Upper lobe of right lung (tissue), 1 donor: ENCODE results near the gene NDST1. TPM values are rescaled to one million over a fixed set of nuclear protein-coding genes. Genes with fewer than 3 reads are reported as not detected.

Experiments used
- ATAC-seq: fragments of 200-7000 bp; cut with Tn5 transposase; one replicate; pipeline ENCODE4 v1.9.1; 2020; ENCODE audit warnings: mild to moderate bottlenecking, moderate library complexity
- DNase-seq: peaks from one replicate; pipeline ENCODE4 v3.0.0-alpha.2; 2020
- H3K27ac ChIP-seq: fragments of 200-600 bp; one replicate; pipeline ENCODE4 v1.8.0; 2022
- H3K27me3 ChIP-seq: fragments of 200-600 bp; one replicate; pipeline ENCODE4 v1.8.0; 2022; ENCODE audit warnings: mild to moderate bottlenecking
- H3K36me3 ChIP-seq: fragments of 200-600 bp; one replicate; pipeline ENCODE4 v1.8.0; 2022
- H3K4me1 ChIP-seq: fragments of 200-600 bp; one replicate; pipeline ENCODE4 v1.8.0; 2022
- H3K4me3 ChIP-seq: fragments of 200-600 bp; one replicate; pipeline ENCODE4 v1.8.0; 2022; ENCODE audit warnings: mild to moderate bottlenecking
- H3K9me3 ChIP-seq: fragments of 200-600 bp; one replicate; pipeline ENCODE4 v1.8.0; 2022
- CTCF ChIP-seq: fragments of 200-600 bp; IDR thresholded peaks from one replicate; pipeline ENCODE4 v1.8.0; 2022; ENCODE audit warnings: antibody characterized with exemption
- intact Hi-C: fragments of 100-400 bp; cut with DNase I; formaldehyde crosslinking; loops from one replicate; pipeline ENCODE4 v1.11.0; 2022
- total RNA-seq: library from RNA; stranded (reverse); fragmentation: NEBNext Ultra II Directional; extraction: Animal tissue kit (Norgen Biotek cat#: 25700); gene quantifications from one replicate; pipeline ENCODE4 v1.2.1, GENCODE V29; 2021
- donor health status: DM: no; HTN: yes; CAD: no; lungs with severe emphysema.

The NDST1 gene
- total RNA-seq, 1 donor from 2014 or later = 143 TPM

GRCh38 chr5:150487199-150488061 lies 20.5 kb upstream of the NDST1 start:
- H3K27me3 ChIP-seq = no peaks in the 10 kb centered on the region
- peaks cover 4% of the 10 kb centered on the region for H3K36me3 ChIP-seq
- H3K27ac ChIP-seq = peak overlapping the region; percentile 91
- H3K4me1 ChIP-seq = peaks cover 55% of the 10 kb centered on the region
- no peaks in the 10 kb centered on the region for H3K9me3 ChIP-seq
- peak; percentile 22 for TF ChIP-seq CTCF
- intact Hi-C loops = no loop called here
- DNase-seq (no peak), ATAC-seq (peak; percentile 19)
- peak overlapping the region; percentile 86 for H3K4me3 ChIP-seq

- Histone ChIP-seq H3K36me3 (peaks cover 7% of the 10 kb centered on the region), H3K27me3 (no peaks in the 10 kb centered on the region), H3K4me1 (peaks cover 63% of the 10 kb centered on the region), H3K27ac (peak overlapping the region; percentile 91), H3K4me3 (peak overlapping the region; percentile 86), H3K9me3 (no peaks in the 10 kb centered on the region)
- ATAC-seq (peak; percentile 56), DNase-seq (peak; percentile 73)
- intact Hi-C loops = no loop called here
- no peak for TF ChIP-seq CTCF
Observed at GRCh38 chr5:150488519-150489359, 19.2 kb upstream of the NDST1 start.

- Histone ChIP-seq H3K27me3 (no peaks in the 10 kb centered on the region), H3K27ac (peak overlapping the region; percentile 91), H3K9me3 (no peaks in the 10 kb centered on the region), H3K36me3 (peaks cover 7% of the 10 kb centered on the region), H3K4me1 (peaks cover 63% of the 10 kb centered on the region), H3K4me3 (peak overlapping the region; percentile 86)
- DNase-seq (no peak), ATAC-seq (peak; percentile 36)
- TF ChIP-seq CTCF = no peak
- intact Hi-C loops = no loop called here
Observed at GRCh38 chr5:150489360-150490295, 18.3 kb upstream of the NDST1 start.

GRCh38 chr5:150490296-150490669 lies 17.6 kb upstream of the NDST1 start:
- peaks cover 7% of the 10 kb centered on the region for H3K36me3 ChIP-seq
- no peaks in the 10 kb centered on the region for H3K9me3 ChIP-seq
- no peak overlapping the region for H3K4me3 ChIP-seq
- no peak for TF ChIP-seq CTCF
- DNase-seq = no peak
- H3K27me3 ChIP-seq = no peaks in the 10 kb centered on the region
- no peak for ATAC-seq
- peaks cover 63% of the 10 kb centered on the region for H3K4me1 ChIP-seq
- intact Hi-C loops = no loop called here
- peak overlapping the region; percentile 91 for H3K27ac ChIP-seq

GRCh38 chr5:150490754-150491153 lies 17.2 kb upstream of the NDST1 start:
- DNase-seq = no peak
- H3K4me3 ChIP-seq = no peak overlapping the region
- H3K9me3 ChIP-seq = no peaks in the 10 kb centered on the region
- peaks cover 7% of the 10 kb centered on the region for H3K36me3 ChIP-seq
- ATAC-seq = no peak
- intact Hi-C loops = no loop called here
- peaks cover 63% of the 10 kb centered on the region for H3K4me1 ChIP-seq
- no peaks in the 10 kb centered on the region for H3K27me3 ChIP-seq
- TF ChIP-seq CTCF = no peak
- H3K27ac ChIP-seq = peak overlapping the region; percentile 91
